IPS-NIHi7 (cell line): ENCODE data around the gene PERCC1.
A peak's percentile ranks its signal among the peaks of the same experiment; 100 is the strongest.

Experiments
- DNase-seq: peaks from one replicate; pipeline ENCODE4 v3.0.0; 2012; ENCODE audit warnings: mixed read lengths; ENCODE audit errors: extremely low spot score

PERCC1 gene

DNA sequence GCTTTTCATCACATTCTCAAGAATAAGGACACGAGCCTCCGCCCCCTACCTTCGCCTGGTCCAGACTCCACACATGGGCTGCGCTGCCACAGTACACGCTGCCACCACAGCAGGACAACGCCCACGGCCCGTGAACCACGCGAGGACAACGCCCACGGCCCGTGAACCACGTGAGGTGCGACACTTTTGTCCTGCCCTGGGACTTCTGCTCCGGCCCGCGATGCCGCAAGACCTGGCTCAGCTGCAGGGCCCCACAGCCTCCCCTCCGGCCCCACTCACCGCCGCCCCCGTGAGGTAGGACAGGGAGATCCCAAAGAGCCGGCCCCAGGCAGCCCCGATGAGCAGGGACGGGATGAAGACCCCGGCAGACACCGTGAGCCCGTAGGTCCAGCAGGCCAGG is 19.3 kb downstream of the PERCC1 start:
- peak; percentile 67 for DNase-seq

- DNase-seq: no peak
These were observed 20.0 kb downstream of the PERCC1 start for GRCh38 chr16:1450841-1451240.

DNA sequence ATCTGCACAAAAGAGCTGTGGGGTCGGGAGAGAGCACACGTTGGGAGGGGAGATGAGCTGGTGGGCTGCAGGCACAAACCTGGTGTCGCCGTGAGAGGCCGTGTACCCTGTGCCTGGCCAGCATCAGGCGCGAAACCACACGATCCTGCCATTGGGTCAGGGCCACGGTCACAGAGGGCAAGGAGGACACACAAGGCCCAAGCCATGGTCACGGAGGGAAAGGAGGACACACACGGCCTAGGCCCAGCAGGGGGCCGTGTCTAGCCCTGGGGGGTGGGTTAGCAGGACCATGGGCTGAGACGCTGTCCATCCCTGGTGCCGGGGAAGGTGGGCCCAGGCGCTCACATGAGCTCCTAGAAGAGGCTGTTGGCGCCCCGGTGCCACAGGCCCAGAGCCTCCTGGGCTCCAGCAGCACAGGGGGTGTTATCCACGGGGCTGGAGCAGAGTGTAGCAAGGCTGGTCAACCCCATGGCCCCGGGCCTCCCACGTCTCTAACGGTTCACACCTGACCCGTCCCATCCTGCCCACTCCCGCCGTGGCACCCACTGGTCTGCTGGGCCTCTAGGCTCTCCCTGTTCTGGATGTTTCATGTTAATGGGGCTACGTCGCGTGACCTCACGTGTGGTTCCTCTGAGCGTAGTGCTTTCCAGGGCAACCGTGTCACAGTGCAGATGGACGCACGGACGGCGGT is 21.0 kb downstream of the PERCC1 start:
- no peak for DNase-seq

GRCh38 chr16:1452530-1452929 is 21.7 kb downstream of the PERCC1 start:
- DNase-seq: no peak

DNA sequence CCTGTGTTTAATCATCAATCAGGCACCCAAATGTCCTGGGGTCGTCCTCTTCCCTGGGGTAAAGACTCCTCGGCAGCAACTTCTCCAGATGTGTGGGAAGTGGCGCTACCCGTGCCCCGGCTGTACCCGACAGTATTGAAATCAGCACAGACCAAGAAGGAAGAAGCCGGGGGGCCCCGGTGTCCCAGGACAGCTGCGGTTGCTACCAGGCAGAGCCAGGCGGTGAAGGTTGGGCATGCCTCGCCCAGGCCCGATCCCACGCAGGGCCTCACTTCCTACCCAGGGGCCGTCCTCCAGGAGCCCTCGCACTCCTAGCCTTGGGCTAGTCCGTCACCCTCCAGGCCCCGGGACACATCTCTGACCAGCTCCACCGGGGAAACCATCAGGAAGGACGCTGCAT is 22.4 kb downstream of the PERCC1 start:
- no peak for DNase-seq

- DNase-seq: no peak
These were observed 23.7 kb downstream of the PERCC1 start for GRCh38 chr16:1454561-1454960.

DNA sequence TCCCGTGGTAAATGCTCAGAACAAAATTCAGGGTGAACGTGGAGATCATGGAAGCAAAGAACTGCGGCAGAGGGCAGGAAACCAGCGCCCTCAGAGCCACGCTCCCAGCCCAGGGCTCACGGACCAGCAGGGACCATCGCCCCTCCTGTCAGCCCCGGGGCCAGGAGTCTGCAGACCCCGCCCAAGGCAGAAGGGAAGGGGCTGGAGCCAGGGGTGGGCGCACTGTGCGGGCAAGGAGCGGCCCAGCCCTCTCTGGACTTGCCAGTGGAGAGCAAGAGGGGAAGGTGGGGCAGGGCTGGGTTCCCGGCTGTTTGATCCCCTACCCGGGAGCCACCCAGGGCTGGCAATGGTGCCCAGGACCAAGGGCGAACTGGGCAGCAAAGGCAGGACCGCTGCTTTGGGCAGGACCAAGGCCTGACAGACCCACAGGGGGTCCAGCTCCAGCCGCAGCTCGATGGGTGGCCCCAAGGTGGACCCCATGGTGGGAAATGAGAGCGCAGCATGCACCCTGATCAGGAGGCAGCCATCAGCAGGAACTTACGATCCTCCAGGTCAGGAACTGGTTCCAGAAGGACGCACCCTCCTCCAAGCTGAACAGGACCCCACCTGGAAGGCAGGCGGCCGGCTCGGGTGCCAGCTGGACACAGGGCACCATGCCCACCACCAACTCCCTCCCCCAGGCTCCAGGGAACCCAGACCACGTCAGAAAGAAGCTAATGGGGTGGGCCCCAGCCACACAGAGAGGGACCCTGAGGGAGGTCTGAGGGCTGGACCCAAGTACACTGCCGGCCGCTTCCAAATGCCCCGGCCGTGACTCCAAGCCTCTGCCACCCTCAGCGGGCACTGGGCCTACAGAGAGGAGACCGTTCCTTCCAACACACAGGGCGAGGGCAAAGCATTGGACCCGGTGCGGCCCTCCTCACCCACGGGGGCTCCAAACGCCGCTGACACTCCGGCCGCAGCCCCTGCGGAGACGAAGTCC is 24.6 kb downstream of the PERCC1 start:
- DNase-seq: no peak

DNA sequence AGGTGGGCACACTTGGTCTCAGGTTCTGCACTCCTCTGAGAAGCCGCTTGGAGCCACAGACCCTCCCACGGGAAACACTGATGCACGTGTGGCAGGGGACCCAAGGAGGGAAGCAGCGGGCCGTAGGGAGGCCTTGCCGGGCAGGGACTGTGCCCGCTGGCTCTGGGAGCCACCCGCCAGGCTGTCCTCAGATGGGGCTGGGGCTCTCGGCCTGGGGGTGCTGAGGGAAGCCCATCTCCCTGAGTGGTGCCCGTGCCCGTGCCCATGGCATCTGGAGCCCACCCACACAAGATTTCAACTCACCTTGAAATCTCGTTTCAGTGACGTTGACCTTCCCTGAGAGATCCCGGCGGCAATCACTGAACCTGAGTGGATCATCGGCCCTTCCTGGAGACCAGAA is 26.1 kb downstream of the PERCC1 start:
- DNase-seq: no peak

GRCh38 chr16:1457489-1458245 is 26.8 kb downstream of the PERCC1 start:
- no peak for DNase-seq

DNA sequence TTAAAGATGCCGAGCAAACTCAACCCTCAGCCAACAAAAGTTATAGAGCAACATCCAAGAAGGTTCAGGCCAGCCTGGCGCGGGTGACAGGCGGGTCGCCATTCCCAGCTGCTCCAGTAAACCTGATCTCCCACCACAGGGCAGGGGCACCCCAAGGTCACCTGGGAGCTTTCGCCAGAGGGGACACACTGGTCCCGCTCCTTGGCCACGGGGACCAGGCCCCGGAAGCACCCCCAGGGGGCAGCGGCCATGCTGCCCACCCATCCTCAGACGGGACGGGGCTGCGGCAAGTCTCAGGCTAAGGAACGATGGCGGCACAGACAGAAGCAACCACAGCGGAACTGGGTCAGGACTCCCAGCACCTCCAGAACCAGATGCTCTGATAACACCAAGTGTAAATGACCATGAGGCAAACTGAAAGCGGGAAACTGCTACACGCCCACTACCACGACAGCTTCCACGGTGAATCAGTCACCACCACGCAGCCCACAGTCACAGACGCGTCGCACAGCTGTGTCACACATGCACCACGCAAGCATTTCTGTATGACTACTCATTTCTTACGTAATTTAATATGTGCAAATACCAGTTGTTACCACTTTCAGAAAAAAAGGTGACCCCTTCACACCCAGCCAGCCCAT is 27.6 kb downstream of the PERCC1 start:
- no peak for DNase-seq

GRCh38 chr16:1458977-1459341 is 28.1 kb downstream of the PERCC1 start:
- DNase-seq: no peak

DNA sequence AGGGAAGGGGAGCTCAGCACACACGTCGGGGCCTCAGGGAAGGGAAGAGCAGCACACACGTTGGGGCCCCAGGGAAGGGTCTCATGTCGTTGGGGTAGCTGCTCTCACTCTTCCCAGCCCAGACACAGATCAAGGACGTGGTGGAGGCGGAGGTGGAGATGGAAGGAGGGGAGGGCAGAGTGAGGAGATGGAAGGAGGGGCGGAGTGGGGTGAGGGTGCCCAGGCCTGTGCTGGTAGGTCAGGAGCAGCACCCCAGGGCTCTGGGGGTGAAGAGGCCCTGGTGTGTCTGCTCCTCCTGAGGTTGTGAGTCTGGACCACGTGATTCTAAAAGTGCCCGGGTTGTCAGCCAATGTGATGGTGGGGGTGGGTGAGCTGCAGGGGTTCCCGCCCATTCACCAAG is 29.1 kb downstream of the PERCC1 start:
- no peak for DNase-seq

GRCh38 chr16:1460602-1461138 is 29.8 kb downstream of the PERCC1 start:
- DNase-seq: no peak

- DNase-seq: no peak
These were observed 30.3 kb downstream of the PERCC1 start for GRCh38 chr16:1461146-1461545.

DNA sequence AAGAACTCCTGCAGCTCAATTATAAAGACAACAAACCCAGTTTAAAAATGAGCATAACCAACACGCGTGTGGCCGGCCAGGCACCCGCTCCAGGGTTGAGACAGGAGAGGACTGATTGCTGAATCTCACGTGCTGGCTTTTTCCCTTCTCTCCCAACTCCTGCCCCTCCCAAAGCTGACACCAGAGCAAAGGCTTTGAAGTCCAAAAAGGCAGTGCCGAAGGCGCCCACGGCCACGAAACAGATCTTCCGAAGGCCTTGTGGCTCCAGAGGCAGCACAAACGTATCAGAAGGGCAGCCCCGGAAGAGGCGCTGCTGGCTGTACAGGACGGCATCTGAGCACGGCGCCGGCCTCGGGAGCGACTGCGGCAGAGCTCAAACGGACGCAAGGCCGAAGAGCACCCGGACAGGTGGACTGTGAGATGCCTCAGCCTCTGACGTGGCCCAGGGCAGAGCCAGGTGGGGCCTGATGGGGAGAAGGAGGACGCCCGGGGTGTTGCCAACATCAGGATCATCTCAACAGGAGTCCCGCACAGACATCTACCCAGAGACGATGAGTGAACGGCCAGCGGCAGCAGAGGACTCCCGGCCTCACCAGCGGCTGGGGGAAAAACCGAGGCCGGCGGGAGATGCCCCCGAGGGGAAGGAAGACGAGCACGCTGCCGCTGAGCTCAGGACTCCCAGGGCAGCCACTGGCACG is 33.5 kb downstream of the PERCC1 start:
- DNase-seq: no peak

GRCh38 chr16:1464894-1465566 is 34.2 kb downstream of the PERCC1 start:
- DNase-seq: no peak

GRCh38 chr16:1465567-1465915 is 34.7 kb downstream of the PERCC1 start:
- DNase-seq: no peak

DNA sequence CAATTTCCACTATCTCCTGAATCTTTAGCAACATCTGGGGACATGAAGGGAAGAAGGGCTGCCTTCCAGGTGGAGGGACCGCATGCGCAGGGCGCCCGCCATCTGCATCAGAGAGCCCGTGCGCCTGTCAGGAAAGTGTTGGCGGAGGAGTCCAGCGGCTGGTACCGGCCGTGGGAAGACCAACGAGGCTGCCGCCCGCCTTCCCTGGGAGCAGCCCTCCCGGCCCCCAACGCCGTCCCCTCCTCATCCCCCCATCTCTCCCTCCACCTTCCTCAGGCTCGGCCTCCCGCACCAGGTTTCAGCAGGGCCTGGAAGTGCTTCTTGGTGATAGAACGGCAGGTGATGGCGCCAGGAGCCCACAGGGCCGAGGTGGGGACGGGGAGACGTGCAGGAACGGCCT is 35.2 kb downstream of the PERCC1 start:
- DNase-seq: no peak

- DNase-seq: no peak
These were observed 36.2 kb downstream of the PERCC1 start for GRCh38 chr16:1466968-1467521.

GRCh38 chr16:1468426-1468810 is 37.5 kb downstream of the PERCC1 start:
- no peak for DNase-seq
